ENCODE data around the gene ADGRA3.
A peak's percentile ranks its signal among the peaks of the same experiment; 100 is the strongest.

Gene ADGRA3

GRCh38 chr4:22485737-22486136 is 30.1 kb downstream of the ADGRA3 start:
- no peak overlapping the region for H3K4me3 ChIP-seq (ENCODE audit: low read depth, low read length)
- TF ChIP-seq CTCF (IDR thresholded peaks at IDR 0.05; ENCODE audit: low read depth, low read length): no peak
- no peaks in the 10 kb centered on the region for H3K27me3 ChIP-seq (ENCODE audit: insufficient read depth, low read depth, severe bottlenecking)
- DNase-seq: no peak
- H3K36me3 ChIP-seq: no peaks in the 10 kb centered on the region
- H3K9me3 ChIP-seq (ENCODE audit: severe bottlenecking): no peaks in the 10 kb centered on the region
- peak overlapping the region; percentile 83 for H3K27ac ChIP-seq

DNA sequence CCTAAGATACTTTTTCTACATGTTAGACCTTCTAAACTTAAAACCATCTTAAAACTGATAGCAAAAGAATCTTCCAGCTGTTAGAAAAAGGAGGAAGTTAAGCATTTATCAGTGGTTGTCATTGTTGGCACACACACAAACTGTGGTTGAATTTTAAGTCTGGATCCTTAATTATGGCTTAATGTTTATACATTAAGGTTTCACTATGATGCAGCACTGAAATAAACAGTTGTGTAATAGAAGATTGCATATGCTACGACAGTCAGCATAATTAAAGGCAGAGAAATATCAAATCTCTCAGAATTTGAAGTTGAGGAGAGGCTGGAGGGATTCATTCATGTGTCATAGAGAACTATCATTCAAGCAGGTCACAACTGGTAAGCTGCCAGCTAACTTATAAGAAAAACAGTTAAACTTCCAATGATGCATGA is 32.3 kb downstream of the ADGRA3 start:
- peak overlapping the region; percentile 83 for H3K27ac ChIP-seq
- TF ChIP-seq CTCF (IDR thresholded peaks at IDR 0.05; ENCODE audit: low read depth, low read length): no peak
- DNase-seq: no peak

DNA sequence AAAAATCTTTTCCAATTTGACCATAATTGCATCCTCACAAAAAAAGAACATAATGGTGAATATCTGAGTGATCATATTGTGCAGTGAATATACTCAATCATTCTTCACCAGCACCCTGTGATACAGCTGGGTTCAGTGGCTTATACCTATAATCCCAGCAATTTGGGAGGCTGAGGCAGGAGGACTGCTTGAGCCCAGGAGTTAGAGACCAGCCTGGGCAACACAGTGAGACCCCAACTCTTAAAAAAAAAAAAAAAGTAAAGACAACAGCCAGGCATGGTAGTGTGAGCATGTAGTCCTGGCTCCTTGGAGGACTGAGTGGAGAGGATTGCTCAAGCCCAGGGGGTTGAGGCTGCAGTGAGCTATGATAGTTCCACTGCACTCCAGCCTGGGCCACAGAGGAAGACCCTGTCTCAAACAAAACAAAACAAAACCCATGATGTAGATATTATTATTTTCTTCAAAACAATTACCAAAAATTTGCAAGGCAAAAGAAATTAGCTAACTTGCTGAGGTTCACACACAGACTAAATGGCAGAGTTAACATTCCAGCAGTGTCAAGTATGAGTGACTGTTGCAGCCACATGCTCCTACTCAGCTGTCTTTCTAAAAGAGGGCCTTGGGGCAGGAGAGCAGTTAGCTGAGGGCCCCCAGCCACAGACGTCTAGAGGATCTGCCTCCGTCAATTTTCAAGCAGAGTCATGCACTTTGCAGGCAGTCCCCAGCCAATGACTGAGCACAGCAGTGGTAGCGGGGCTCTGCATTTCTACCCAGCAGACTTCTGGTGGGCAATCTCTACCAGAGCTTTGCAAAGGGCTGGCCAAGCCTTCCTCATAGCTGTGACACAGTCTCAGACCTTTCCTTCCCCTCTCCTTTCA is 33.4 kb downstream of the ADGRA3 start:
- no peak for DNase-seq

More for the DNA sequence above, 32.3 kb downstream of the ADGRA3 start:
- Histone ChIP-seq H3K36me3 (no peaks in the 10 kb centered on the region), H3K9me3 (ENCODE audit: severe bottlenecking) (no peaks in the 10 kb centered on the region), H3K4me3 (ENCODE audit: low read depth, low read length) (no peak overlapping the region), H3K27me3 (ENCODE audit: insufficient read depth, low read depth, severe bottlenecking) (no peaks in the 10 kb centered on the region)

DNA sequence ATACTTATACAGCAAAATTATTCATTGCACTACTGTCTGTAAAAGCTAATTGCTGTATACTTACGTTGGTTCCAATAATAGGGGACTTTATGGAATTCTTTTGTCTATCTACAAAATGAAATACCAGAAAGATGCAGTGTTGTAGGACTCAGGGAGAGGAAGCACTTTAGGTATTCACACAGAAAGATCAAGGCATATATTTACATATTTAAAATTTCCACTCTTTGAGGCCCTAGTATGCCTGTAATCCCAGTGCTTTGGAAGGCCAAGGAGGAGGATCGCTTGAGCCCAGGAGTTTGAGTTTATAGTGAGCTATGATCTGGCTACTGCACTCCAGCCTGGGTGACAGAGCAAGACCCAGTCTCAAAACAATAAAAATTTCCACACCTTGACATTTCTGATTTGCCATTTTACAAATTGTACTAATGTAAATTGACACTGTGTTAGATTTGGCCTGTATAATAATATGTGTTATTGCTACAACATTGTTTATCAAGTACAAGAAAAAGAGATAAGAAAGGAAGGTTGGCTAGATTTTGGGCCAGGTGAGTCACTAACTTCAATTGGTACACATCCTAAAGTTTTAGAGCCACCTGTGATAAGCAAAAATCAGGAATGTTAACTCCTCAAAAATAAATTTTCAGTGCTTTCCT is 35.1 kb downstream of the ADGRA3 start:
- no peak for DNase-seq
- no peaks in the 10 kb centered on the region for H3K27me3 ChIP-seq (ENCODE audit: insufficient read depth, low read depth, severe bottlenecking)
- TF ChIP-seq CTCF (IDR thresholded peaks at IDR 0.05; ENCODE audit: low read depth, low read length): no peak
- H3K4me3 ChIP-seq (ENCODE audit: low read depth, low read length): no peak overlapping the region
- H3K9me3 ChIP-seq (ENCODE audit: severe bottlenecking): no peaks in the 10 kb centered on the region
- H3K36me3 ChIP-seq: peaks cover 7% of the 10 kb centered on the region
- no peak overlapping the region for H3K27ac ChIP-seq

More for the DNA sequence above, 33.4 kb downstream of the ADGRA3 start:
- Histone ChIP-seq H3K27ac (no peak overlapping the region), H3K27me3 (ENCODE audit: insufficient read depth, low read depth, severe bottlenecking) (no peaks in the 10 kb centered on the region), H3K36me3 (peaks cover 5% of the 10 kb centered on the region), H3K4me3 (ENCODE audit: low read depth, low read length) (no peak overlapping the region), H3K9me3 (ENCODE audit: severe bottlenecking) (no peaks in the 10 kb centered on the region)
- no peak for TF ChIP-seq CTCF (IDR thresholded peaks at IDR 0.05; ENCODE audit: low read depth, low read length)

- Histone ChIP-seq H3K36me3 (peaks cover 7% of the 10 kb centered on the region), H3K27me3 (ENCODE audit: insufficient read depth, low read depth, severe bottlenecking) (no peaks in the 10 kb centered on the region), H3K4me3 (ENCODE audit: low read depth, low read length) (no peak overlapping the region), H3K27ac (no peak overlapping the region), H3K9me3 (ENCODE audit: severe bottlenecking) (no peaks in the 10 kb centered on the region)
- DNase-seq: no peak
- TF ChIP-seq CTCF (IDR thresholded peaks at IDR 0.05; ENCODE audit: low read depth, low read length): no peak
Measured at GRCh38 chr4:22478426-22478825, 37.4 kb downstream of the ADGRA3 start.
